ENCODE measurements around the gene SUGCT. TPM values are rescaled to one million over a fixed set of nuclear protein-coding genes. Genes with fewer than 3 reads are reported as not detected.

SUGCT gene
- total RNA-seq, 2 experiments from 2014 or later: 1.2 to 1.9 TPM

GRCh38 chr7:40742270-40742669 lies 607.5 kb downstream of the SUGCT start:
- no peak for ATAC-seq
- no peaks in the 10 kb centered on the region for H3K4me1 Mint-ChIP-seq
- H3K9me3 Mint-ChIP-seq (ENCODE audit: low read depth): no peaks in the 10 kb centered on the region
- no peak overlapping the region for H3K27ac Mint-ChIP-seq
- H3K4me3 Mint-ChIP-seq: no peak overlapping the region
- ChIA-PET POLR2A (no interaction called here), CTCF (interaction anchor here (1.4 kb wide), 1 partner anchor 10 kb away, joined by 4 read pairs; no protein-coding TSS in a partner anchor)
- H3K27me3 Mint-ChIP-seq: no peaks in the 10 kb centered on the region
- H3K36me3 Mint-ChIP-seq (ENCODE audit: low read depth): no peaks in the 10 kb centered on the region
- DNase-seq: no peak
- intact Hi-C loops (cut with DNase I, micrococcal nuclease): no loop called here

GRCh38 chr7:40746841-40747556 lies 612.2 kb downstream of the SUGCT start:
- Mint-ChIP-seq H3K27me3 (no peaks in the 10 kb centered on the region), H3K4me3 (no peak overlapping the region), H3K27ac (no peak overlapping the region), H3K36me3 (ENCODE audit: low read depth) (no peaks in the 10 kb centered on the region), H3K4me1 (no peaks in the 10 kb centered on the region), H3K9me3 (ENCODE audit: low read depth) (no peaks in the 10 kb centered on the region)
- DNase-seq (no peak), ATAC-seq (no peak)
- intact Hi-C loops (cut with DNase I, micrococcal nuclease): no loop called here
- ChIA-PET POLR2A (no interaction called here), CTCF (no interaction called here)

GRCh38 chr7:40747856-40748255 lies 613.1 kb downstream of the SUGCT start:
- no peaks in the 10 kb centered on the region for H3K4me1 Mint-ChIP-seq
- intact Hi-C loops (cut with DNase I, micrococcal nuclease): no loop called here
- H3K27ac Mint-ChIP-seq: no peak overlapping the region
- no peaks in the 10 kb centered on the region for H3K36me3 Mint-ChIP-seq (ENCODE audit: low read depth)
- DNase-seq (no peak), ATAC-seq (no peak)
- CTCF ChIA-PET: no interaction called here
- H3K27me3 Mint-ChIP-seq: no peaks in the 10 kb centered on the region
- H3K9me3 Mint-ChIP-seq (ENCODE audit: low read depth): no peaks in the 10 kb centered on the region
- POLR2A ChIA-PET: no interaction called here
- H3K4me3 Mint-ChIP-seq: no peak overlapping the region

GRCh38 chr7:40749877-40750276 lies 615.1 kb downstream of the SUGCT start:
- intact Hi-C loops (cut with DNase I, micrococcal nuclease): no loop called here
- Mint-ChIP-seq H3K9me3 (ENCODE audit: low read depth) (no peaks in the 10 kb centered on the region), H3K4me3 (no peak overlapping the region), H3K27me3 (no peaks in the 10 kb centered on the region), H3K36me3 (ENCODE audit: low read depth) (no peaks in the 10 kb centered on the region), H3K4me1 (no peaks in the 10 kb centered on the region), H3K27ac (no peak overlapping the region)
- POLR2A ChIA-PET: no interaction called here
- CTCF ChIA-PET: no interaction called here
- DNase-seq: no peak
- ATAC-seq: no peak

- intact Hi-C loops (cut with DNase I, micrococcal nuclease): no loop called here
- Mint-ChIP-seq H3K27ac (no peak overlapping the region), H3K9me3 (ENCODE audit: low read depth) (no peaks in the 10 kb centered on the region), H3K4me1 (no peaks in the 10 kb centered on the region), H3K36me3 (ENCODE audit: low read depth) (no peaks in the 10 kb centered on the region), H3K27me3 (no peaks in the 10 kb centered on the region), H3K4me3 (no peak overlapping the region)
- ChIA-PET CTCF (no interaction called here), POLR2A (no interaction called here)
- DNase-seq: no peak
- ATAC-seq: no peak
Measured at GRCh38 chr7:40753455-40753854, 618.6 kb downstream of the SUGCT start.

GRCh38 chr7:40755438-40755837 lies 620.6 kb downstream of the SUGCT start:
- Mint-ChIP-seq H3K27ac (no peak overlapping the region), H3K9me3 (ENCODE audit: low read depth) (no peaks in the 10 kb centered on the region), H3K27me3 (no peaks in the 10 kb centered on the region), H3K4me1 (no peaks in the 10 kb centered on the region), H3K36me3 (ENCODE audit: low read depth) (no peaks in the 10 kb centered on the region), H3K4me3 (no peak overlapping the region)
- DNase-seq (no peak), ATAC-seq (no peak)
- intact Hi-C loops (cut with DNase I, micrococcal nuclease): no loop called here
- POLR2A ChIA-PET: no interaction called here
- CTCF ChIA-PET: no interaction called here

GRCh38 chr7:40757109-40757508 lies 622.3 kb downstream of the SUGCT start:
- ATAC-seq (no peak), DNase-seq (no peak)
- intact Hi-C loops (cut with DNase I, micrococcal nuclease): no loop called here
- ChIA-PET POLR2A (no interaction called here), CTCF (no interaction called here)
- Mint-ChIP-seq H3K27ac (no peak overlapping the region), H3K4me1 (no peaks in the 10 kb centered on the region), H3K4me3 (no peak overlapping the region), H3K36me3 (ENCODE audit: low read depth) (no peaks in the 10 kb centered on the region), H3K27me3 (no peaks in the 10 kb centered on the region), H3K9me3 (ENCODE audit: low read depth) (no peaks in the 10 kb centered on the region)

GRCh38 chr7:40758590-40758989 lies 623.8 kb downstream of the SUGCT start:
- ChIA-PET CTCF (no interaction called here), POLR2A (no interaction called here)
- Mint-ChIP-seq H3K27ac (no peak overlapping the region), H3K36me3 (ENCODE audit: low read depth) (no peaks in the 10 kb centered on the region), H3K9me3 (ENCODE audit: low read depth) (no peaks in the 10 kb centered on the region), H3K27me3 (no peaks in the 10 kb centered on the region), H3K4me3 (no peak overlapping the region), H3K4me1 (no peaks in the 10 kb centered on the region)
- ATAC-seq (no peak), DNase-seq (no peak)
- intact Hi-C loops (cut with DNase I, micrococcal nuclease): no loop called here

- CTCF ChIA-PET: no interaction called here
- no peaks in the 10 kb centered on the region for H3K9me3 Mint-ChIP-seq (ENCODE audit: low read depth)
Measured at GRCh38 chr7:40760293-40760964, 625.6 kb downstream of the SUGCT start.

GRCh38 chr7:40760987-40761386 lies 626.2 kb downstream of the SUGCT start:
- H3K4me1 Mint-ChIP-seq: no peaks in the 10 kb centered on the region
- CTCF ChIA-PET: no interaction called here
- H3K27me3 Mint-ChIP-seq: no peaks in the 10 kb centered on the region
- no peak overlapping the region for H3K27ac Mint-ChIP-seq
- intact Hi-C loops (cut with DNase I, micrococcal nuclease): no loop called here
- H3K36me3 Mint-ChIP-seq (ENCODE audit: low read depth): no peaks in the 10 kb centered on the region
- POLR2A ChIA-PET: no interaction called here
- DNase-seq: no peak
- no peak for ATAC-seq
- no peak overlapping the region for H3K4me3 Mint-ChIP-seq
- no peaks in the 10 kb centered on the region for H3K9me3 Mint-ChIP-seq (ENCODE audit: low read depth)

More at GRCh38 chr7:40760293-40760964, 625.6 kb downstream of the SUGCT start:
- no peak overlapping the region for H3K27ac Mint-ChIP-seq
- intact Hi-C loops (cut with DNase I, micrococcal nuclease): no loop called here
- no peak overlapping the region for H3K4me3 Mint-ChIP-seq
- POLR2A ChIA-PET: no interaction called here
- no peaks in the 10 kb centered on the region for H3K27me3 Mint-ChIP-seq
- no peak for ATAC-seq
- DNase-seq: no peak
- no peaks in the 10 kb centered on the region for H3K36me3 Mint-ChIP-seq (ENCODE audit: low read depth)
- no peaks in the 10 kb centered on the region for H3K4me1 Mint-ChIP-seq

GRCh38 chr7:40761762-40762560 lies 627.2 kb downstream of the SUGCT start:
- Mint-ChIP-seq H3K36me3 (ENCODE audit: low read depth) (no peaks in the 10 kb centered on the region), H3K27ac (no peak overlapping the region), H3K27me3 (no peaks in the 10 kb centered on the region), H3K4me1 (no peaks in the 10 kb centered on the region), H3K9me3 (ENCODE audit: low read depth) (no peaks in the 10 kb centered on the region), H3K4me3 (no peak overlapping the region)
- intact Hi-C loops (cut with DNase I, micrococcal nuclease): no loop called here
- no peak for DNase-seq
- no peak for ATAC-seq
- ChIA-PET POLR2A (no interaction called here), CTCF (no interaction called here)
